ENCODE measurements around the gene ATP10A. TPM values are rescaled to one million over a fixed set of nuclear protein-coding genes. Genes with fewer than 3 reads are reported as not detected.

Gene ATP10A
- total and polyA plus RNA-seq, 2 experiments from 2014 or later = not detected

DNA sequence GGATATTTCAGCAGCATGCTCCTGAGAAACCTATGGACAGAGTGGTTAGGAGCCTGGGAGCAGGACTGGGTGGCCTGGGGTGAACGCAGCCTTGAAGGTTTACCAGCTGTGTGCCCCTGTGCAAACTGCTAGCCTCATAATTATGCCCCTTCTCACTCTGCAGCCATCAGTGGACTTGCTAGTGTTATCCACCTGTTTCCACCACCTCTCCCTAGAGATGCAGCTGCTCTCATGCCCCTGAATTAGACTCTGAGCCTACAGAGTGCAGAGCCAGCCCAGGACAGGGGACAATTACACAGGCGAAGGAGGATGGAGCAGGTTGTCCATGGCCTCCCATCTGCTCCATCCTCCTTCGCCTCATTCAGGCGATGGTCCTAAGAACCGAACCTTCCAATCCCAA lies 175.9 kb downstream of the ATP10A start:
- DNase-seq (ENCODE audit: low read depth in 1 of 2, low spot score in 1 of 2) = no peak
- Histone ChIP-seq H3K27me3 (peaks cover 6% of the 10 kb centered on the region), H3K4me1 (ENCODE audit: low read depth) (no peaks in the 10 kb centered on the region), H3K9me3 (ENCODE audit: low read depth) (no peaks in the 10 kb centered on the region), H3K36me3 (no peaks in the 10 kb centered on the region), H3K27ac (no peak overlapping the region), H3K4me3 (no peak overlapping the region)
- TF ChIP-seq, protein P1, sequence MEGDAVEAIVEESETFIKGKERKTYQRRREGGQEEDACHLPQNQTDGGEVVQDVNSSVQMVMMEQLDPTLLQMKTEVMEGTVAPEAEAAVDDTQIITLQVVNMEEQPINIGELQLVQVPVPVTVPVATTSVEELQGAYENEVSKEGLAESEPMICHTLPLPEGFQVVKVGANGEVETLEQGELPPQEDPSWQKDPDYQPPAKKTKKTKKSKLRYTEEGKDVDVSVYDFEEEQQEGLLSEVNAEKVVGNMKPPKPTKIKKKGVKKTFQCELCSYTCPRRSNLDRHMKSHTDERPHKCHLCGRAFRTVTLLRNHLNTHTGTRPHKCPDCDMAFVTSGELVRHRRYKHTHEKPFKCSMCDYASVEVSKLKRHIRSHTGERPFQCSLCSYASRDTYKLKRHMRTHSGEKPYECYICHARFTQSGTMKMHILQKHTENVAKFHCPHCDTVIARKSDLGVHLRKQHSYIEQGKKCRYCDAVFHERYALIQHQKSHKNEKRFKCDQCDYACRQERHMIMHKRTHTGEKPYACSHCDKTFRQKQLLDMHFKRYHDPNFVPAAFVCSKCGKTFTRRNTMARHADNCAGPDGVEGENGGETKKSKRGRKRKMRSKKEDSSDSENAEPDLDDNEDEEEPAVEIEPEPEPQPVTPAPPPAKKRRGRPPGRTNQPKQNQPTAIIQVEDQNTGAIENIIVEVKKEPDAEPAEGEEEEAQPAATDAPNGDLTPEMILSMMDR (IDR thresholded peaks at IDR 0.05; ENCODE audit: low read depth, low read length) = no peak

GRCh38 chr15:25686780-25687179 lies 176.3 kb downstream of the ATP10A start:
- Histone ChIP-seq H3K4me3 (no peak overlapping the region), H3K36me3 (no peaks in the 10 kb centered on the region), H3K27me3 (peaks cover 6% of the 10 kb centered on the region), H3K4me1 (ENCODE audit: low read depth) (no peaks in the 10 kb centered on the region), H3K27ac (no peak overlapping the region), H3K9me3 (ENCODE audit: low read depth) (no peaks in the 10 kb centered on the region)
- TF ChIP-seq, protein P1 (IDR thresholded peaks at IDR 0.05; ENCODE audit: low read depth, low read length) = no peak
- no peak for DNase-seq (ENCODE audit: low read depth in 1 of 2, low spot score in 1 of 2)

DNA sequence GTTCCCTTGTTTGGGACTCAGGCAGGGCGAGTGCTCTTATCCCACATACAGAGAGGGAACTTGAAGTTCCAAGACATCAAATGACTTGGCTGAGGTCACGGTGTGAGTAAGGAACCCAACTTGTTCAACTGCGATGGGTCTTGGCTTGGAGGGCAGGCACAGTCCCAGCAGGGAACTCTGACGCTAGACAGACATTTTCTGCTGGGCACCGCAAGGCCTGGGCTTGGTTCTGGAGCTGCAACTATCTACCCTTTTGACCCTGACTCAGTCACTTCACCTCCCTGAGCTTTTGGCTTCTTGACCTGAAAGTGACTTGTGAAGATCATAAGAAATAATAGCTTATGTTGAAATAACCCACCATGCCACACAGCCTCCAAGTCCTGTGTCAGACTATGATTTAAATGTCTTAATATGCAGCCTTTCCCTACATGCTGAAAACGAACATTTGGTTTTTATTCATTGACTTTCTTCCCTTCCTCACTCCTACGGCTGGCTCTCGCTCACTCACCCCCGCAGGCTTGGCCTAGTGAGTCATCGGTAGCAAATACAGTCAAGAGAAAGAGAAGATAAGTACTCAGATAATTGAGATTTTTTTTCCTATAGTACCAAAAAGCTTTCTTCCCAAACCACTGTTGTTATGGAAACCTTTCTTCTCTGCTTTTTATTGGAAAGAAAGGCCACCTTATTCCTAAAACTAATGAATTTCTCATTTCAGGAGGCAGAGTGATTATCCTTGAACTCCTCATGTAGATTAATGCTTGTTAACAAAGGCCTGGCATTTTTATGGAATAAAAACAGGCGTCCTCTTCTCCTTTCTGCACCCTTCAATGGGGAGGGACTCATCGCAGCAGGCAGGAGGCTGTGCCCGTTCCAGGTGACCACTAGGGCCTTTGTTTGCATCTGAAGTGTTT lies 178.4 kb downstream of the ATP10A start:
- peak in 1 of 2 donors; percentile 82 for DNase-seq (ENCODE audit: low read depth in 1 of 2, low spot score in 1 of 2)
- H3K27ac ChIP-seq = no peak overlapping the region
- H3K4me3 ChIP-seq = no peak overlapping the region
- H3K36me3 ChIP-seq = no peaks in the 10 kb centered on the region
- no peaks in the 10 kb centered on the region for H3K4me1 ChIP-seq (ENCODE audit: low read depth)
- no peaks in the 10 kb centered on the region for H3K9me3 ChIP-seq (ENCODE audit: low read depth)
- TF ChIP-seq, protein P1 (IDR thresholded peaks at IDR 0.05; ENCODE audit: low read depth, low read length) = no peak
- H3K27me3 ChIP-seq = peaks cover 6% of the 10 kb centered on the region

DNA sequence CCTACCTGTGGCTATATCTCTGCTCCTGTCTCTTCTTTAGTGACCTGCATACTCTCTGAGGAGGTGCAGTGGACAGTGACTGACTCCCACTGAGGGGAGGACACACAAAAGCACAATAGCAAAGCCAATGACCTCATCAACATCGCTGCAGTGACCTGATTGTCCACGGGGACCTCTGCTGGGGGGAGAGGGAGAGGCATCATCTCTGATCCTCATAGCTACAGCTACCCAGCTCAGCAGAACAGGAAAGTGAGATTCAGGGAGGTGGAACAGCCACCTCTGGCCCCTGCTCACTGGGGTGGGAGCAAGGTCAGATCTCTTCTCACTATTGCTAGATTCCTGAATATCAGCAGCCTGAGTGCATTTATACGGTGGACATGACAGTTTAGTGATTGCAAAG lies 179.2 kb downstream of the ATP10A start:
- H3K36me3 ChIP-seq = no peaks in the 10 kb centered on the region
- no peak overlapping the region for H3K27ac ChIP-seq
- no peak overlapping the region for H3K4me3 ChIP-seq
- peaks cover 6% of the 10 kb centered on the region for H3K27me3 ChIP-seq
- no peaks in the 10 kb centered on the region for H3K9me3 ChIP-seq (ENCODE audit: low read depth)
- no peaks in the 10 kb centered on the region for H3K4me1 ChIP-seq (ENCODE audit: low read depth)
- DNase-seq (ENCODE audit: low read depth in 1 of 2, low spot score in 1 of 2) = no peak
- TF ChIP-seq, protein P1 (IDR thresholded peaks at IDR 0.05; ENCODE audit: low read depth, low read length) = peak; percentile 4

- peaks cover 6% of the 10 kb centered on the region for H3K27me3 ChIP-seq
- no peaks in the 10 kb centered on the region for H3K9me3 ChIP-seq (ENCODE audit: low read depth)
- H3K27ac ChIP-seq = no peak overlapping the region
- no peaks in the 10 kb centered on the region for H3K4me1 ChIP-seq (ENCODE audit: low read depth)
- TF ChIP-seq, protein P1 (IDR thresholded peaks at IDR 0.05; ENCODE audit: low read depth, low read length) = no peak
- DNase-seq (ENCODE audit: low read depth in 1 of 2, low spot score in 1 of 2) = no peak
- H3K4me3 ChIP-seq = no peak overlapping the region
- no peaks in the 10 kb centered on the region for H3K36me3 ChIP-seq
These were observed 179.7 kb downstream of the ATP10A start for GRCh38 chr15:25683415-25683814.
